RWPE2 (cell line): Measurements from ENCODE around the gene MAPT.

Experiments used
- ATAC-seq: fragments of 200-7000 bp; cut with Tn5 transposase; 3 replicates; pipeline ENCODE4 v1.9.1; 2021; ENCODE audit warnings: low read depth
- DNase-seq: peaks from one replicate; pipeline ENCODE4 v3.0.0-alpha.2; 2020; ENCODE audit warnings: low spot score
- H3K27ac ChIP-seq: fragments of 450-650 bp; 2 replicates; pipeline ENCODE4 v1.5.1; 2017; ENCODE audit warnings: mild to moderate bottlenecking; ENCODE audit not compliant: poor library complexity, severe bottlenecking
- H3K27me3 ChIP-seq: fragments of 250-450 bp; sonication (Bioruptor Pico); 2 replicates; pipeline ENCODE4 v1.5.1; 2021; ENCODE audit warnings: mild to moderate bottlenecking, moderate library complexity; ENCODE audit not compliant: insufficient read depth, poor library complexity, severe bottlenecking
- H3K36me3 ChIP-seq: fragments of 250-450 bp; sonication (Bioruptor Pico); 2 replicates; pipeline ENCODE4 v1.5.1; 2020; ENCODE audit warnings: low read depth, mild to moderate bottlenecking, moderate library complexity
- H3K4me1 ChIP-seq: fragments of 250-450 bp; sonication (Bioruptor Pico); 2 replicates; pipeline ENCODE4 v1.5.1; 2021; ENCODE audit warnings: mild to moderate bottlenecking, moderate library complexity; ENCODE audit not compliant: insufficient read depth, poor library complexity, severe bottlenecking
- H3K4me3 ChIP-seq: fragments of 250-450 bp; sonication (Bioruptor Pico); 2 replicates; pipeline ENCODE4 v1.5.1; 2021; ENCODE audit warnings: mild to moderate bottlenecking, moderate library complexity; ENCODE audit not compliant: severe bottlenecking
- H3K9me3 ChIP-seq: fragments of 250-450 bp; sonication (Bioruptor Pico); 2 replicates; pipeline ENCODE4 v1.5.1; 2021; ENCODE audit warnings: mild to moderate bottlenecking, moderate library complexity; ENCODE audit not compliant: severe bottlenecking
- TF ChIP-seq, protein P1 (sequence below): fragments of 450-650 bp; IDR thresholded peaks from one replicate; pipeline ENCODE4 v1.5.1; 2017; ENCODE audit warnings: mild to moderate bottlenecking, moderate library complexity; ENCODE audit not compliant: poor library complexity, severe bottlenecking

The MAPT gene

DNA sequence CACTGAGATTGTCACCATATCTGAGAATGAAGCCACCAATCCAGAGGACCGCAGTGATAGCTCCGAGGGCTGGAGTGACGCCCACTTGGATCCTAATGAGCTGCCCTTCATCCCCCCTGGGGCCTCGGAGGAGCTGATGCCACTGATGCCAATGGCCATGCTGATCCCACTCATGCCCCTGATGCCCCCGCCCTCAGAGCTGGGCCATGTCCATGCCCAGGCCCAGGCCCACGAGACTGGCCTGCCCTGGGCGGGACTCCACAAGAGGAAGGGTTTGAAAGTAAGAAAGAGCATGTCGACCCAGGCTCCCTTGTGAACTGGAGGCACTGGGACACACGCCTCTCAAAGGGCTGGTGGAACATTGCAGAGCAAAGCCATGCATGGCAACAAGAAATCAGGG is 47.7 kb upstream of the MAPT start:
- ATAC-seq (no peak), DNase-seq (peak; percentile 47)
- Histone ChIP-seq H3K36me3 (no peaks in the 10 kb centered on the region), H3K27me3 (no peaks in the 10 kb centered on the region), H3K4me1 (no peaks in the 10 kb centered on the region), H3K27ac (no peak overlapping the region), H3K4me3 (no peak overlapping the region), H3K9me3 (no peaks in the 10 kb centered on the region)
- TF ChIP-seq, protein P1, sequence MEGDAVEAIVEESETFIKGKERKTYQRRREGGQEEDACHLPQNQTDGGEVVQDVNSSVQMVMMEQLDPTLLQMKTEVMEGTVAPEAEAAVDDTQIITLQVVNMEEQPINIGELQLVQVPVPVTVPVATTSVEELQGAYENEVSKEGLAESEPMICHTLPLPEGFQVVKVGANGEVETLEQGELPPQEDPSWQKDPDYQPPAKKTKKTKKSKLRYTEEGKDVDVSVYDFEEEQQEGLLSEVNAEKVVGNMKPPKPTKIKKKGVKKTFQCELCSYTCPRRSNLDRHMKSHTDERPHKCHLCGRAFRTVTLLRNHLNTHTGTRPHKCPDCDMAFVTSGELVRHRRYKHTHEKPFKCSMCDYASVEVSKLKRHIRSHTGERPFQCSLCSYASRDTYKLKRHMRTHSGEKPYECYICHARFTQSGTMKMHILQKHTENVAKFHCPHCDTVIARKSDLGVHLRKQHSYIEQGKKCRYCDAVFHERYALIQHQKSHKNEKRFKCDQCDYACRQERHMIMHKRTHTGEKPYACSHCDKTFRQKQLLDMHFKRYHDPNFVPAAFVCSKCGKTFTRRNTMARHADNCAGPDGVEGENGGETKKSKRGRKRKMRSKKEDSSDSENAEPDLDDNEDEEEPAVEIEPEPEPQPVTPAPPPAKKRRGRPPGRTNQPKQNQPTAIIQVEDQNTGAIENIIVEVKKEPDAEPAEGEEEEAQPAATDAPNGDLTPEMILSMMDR: no peak

GRCh38 chr17:45847101-45847500 is 47.3 kb upstream of the MAPT start:
- Histone ChIP-seq H3K27ac (no peak overlapping the region), H3K4me1 (no peaks in the 10 kb centered on the region), H3K4me3 (no peak overlapping the region), H3K36me3 (no peaks in the 10 kb centered on the region), H3K9me3 (no peaks in the 10 kb centered on the region), H3K27me3 (no peaks in the 10 kb centered on the region)
- DNase-seq: peak; percentile 53
- TF ChIP-seq, protein P1: no peak
- ATAC-seq: no peak

GRCh38 chr17:45847747-45848146 is 46.6 kb upstream of the MAPT start:
- no peaks in the 10 kb centered on the region for H3K36me3 ChIP-seq
- TF ChIP-seq, protein P1: no peak
- no peak for ATAC-seq
- no peak overlapping the region for H3K4me3 ChIP-seq
- no peak for DNase-seq
- no peaks in the 10 kb centered on the region for H3K9me3 ChIP-seq
- H3K27ac ChIP-seq: no peak overlapping the region
- no peaks in the 10 kb centered on the region for H3K27me3 ChIP-seq
- H3K4me1 ChIP-seq: no peaks in the 10 kb centered on the region

DNA sequence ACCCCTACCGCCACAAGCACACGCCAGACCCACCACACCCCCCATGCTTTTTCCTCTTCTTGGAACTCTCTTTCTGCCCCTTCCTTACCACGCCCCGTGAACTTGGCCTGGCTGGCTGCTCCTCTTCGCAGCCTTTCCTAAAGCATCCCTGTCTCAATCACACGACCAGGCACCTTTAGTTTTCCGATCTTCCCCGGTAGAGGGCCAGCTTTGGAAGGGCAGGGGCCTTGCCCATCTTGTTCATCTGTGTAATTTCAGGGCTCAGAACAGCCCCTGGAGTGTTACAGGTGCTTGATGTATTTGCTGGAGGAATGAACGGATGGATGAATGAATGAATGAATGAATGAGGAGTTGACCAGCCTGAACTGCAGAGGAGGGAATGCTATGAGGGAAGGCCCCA is 45.9 kb upstream of the MAPT start:
- no peaks in the 10 kb centered on the region for H3K4me1 ChIP-seq
- peak; percentile 32 for DNase-seq
- no peaks in the 10 kb centered on the region for H3K36me3 ChIP-seq
- no peaks in the 10 kb centered on the region for H3K27me3 ChIP-seq
- no peaks in the 10 kb centered on the region for H3K9me3 ChIP-seq
- H3K27ac ChIP-seq: no peak overlapping the region
- ATAC-seq: no peak
- no peak overlapping the region for H3K4me3 ChIP-seq
- TF ChIP-seq, protein P1: no peak

- H3K4me3 ChIP-seq: no peak overlapping the region
- H3K27ac ChIP-seq: no peak overlapping the region
- no peak for ATAC-seq
- H3K4me1 ChIP-seq: no peaks in the 10 kb centered on the region
- no peaks in the 10 kb centered on the region for H3K9me3 ChIP-seq
- H3K36me3 ChIP-seq: no peaks in the 10 kb centered on the region
- DNase-seq: peak; percentile 46
- TF ChIP-seq, protein P1: no peak
- no peaks in the 10 kb centered on the region for H3K27me3 ChIP-seq
Observed at GRCh38 chr17:45848868-45849535, 45.4 kb upstream of the MAPT start.
